Measurements from ENCODE around the gene DNAAF8. TPM values are rescaled to one million over a fixed set of nuclear protein-coding genes. Genes with fewer than 3 reads are reported as not detected.
"Not testable (repeated sequence)": the region's sequence is repeated elsewhere in the genome, so short reads cannot be mapped to it uniquely, and the experiment has no call there.

DNAAF8 gene
- total and polyA plus RNA-seq, 5 donors = 0.28 to 1.3 (median 0.43) TPM; not detected in 1

DNA sequence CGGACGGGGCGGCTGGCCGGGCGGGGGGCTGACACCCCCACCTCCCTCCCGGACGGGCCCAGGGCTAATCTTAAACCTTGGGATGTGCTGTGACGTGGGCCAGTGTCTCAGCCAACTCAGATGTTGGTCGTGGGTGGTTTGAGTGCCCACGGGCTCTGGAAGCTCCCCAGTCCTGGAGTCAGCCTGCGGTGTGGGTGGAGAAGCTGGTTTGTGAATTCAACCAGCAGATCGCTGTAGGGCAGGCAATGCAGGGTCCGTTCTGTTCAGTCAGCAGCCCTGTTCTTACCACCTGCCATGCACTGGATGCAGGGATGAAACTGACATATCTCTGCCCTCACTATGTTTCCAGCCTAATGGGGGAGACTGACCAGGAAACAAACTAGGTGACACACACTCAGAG, 40.7 kb downstream of the DNAAF8 start:
- intact Hi-C loops (cut with DNase I) = no loop called here
- H3K27me3 ChIP-seq (ENCODE audit: control insufficient read depth, insufficient read depth) = no peaks in the 10 kb centered on the region
- DNase-seq = peak in 1 of 3 donors; percentile 19
- no peak overlapping the region for H3K4me3 ChIP-seq (ENCODE audit: low read length)
- no peaks in the 10 kb centered on the region for H3K4me1 ChIP-seq (ENCODE audit: control insufficient read depth, insufficient read depth, low read length)
- H3K27ac ChIP-seq (ENCODE audit: low read length) = no peak overlapping the region
- no peaks in the 10 kb centered on the region for H3K9me3 ChIP-seq (ENCODE audit: control insufficient read depth, low read length)
- WGBS = 84% methylated on average over 13 of the region's 13 CpGs
- ATAC-seq = no peak

DNA sequence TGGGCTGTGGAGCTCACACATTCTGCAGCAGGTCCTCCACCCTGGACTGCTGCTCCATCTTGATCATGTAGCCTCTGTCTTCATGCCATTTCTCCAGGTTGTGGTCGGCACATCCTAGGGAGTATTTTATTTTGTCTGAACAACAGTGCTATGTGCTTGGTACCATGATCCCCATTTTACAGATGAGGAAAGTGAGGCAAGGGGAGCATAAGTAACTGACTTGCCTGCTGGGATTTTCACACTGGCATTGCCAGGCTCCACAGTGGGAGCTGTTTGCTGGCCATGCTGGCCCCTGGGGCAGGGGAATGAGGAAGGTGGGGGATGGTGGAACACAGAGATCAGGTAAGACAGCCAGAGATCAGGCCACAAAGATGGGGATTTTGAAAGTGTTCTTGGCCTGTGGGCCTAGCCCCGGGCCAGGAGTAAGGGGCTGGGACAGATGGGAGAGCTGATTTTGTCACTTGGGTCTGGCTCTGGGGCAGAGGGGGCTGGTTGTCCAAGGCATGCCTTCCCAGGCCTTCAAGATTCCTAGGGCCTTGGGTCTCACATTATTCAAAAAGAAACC, 41.9 kb downstream of the DNAAF8 start:
- Histone ChIP-seq H3K4me3 (ENCODE audit: low read length) (no peak overlapping the region), H3K27ac (ENCODE audit: low read length) (no peak overlapping the region), H3K4me1 (ENCODE audit: control insufficient read depth, insufficient read depth, low read length) (no peaks in the 10 kb centered on the region), H3K27me3 (ENCODE audit: control insufficient read depth, insufficient read depth) (no peaks in the 10 kb centered on the region), H3K9me3 (ENCODE audit: control insufficient read depth, low read length) (no peaks in the 10 kb centered on the region)
- ATAC-seq = no peak
- DNase-seq = no peak
- intact Hi-C loops (cut with DNase I) = no loop called here
- WGBS = 90% methylated on average over 2 of the region's 2 CpGs

DNA sequence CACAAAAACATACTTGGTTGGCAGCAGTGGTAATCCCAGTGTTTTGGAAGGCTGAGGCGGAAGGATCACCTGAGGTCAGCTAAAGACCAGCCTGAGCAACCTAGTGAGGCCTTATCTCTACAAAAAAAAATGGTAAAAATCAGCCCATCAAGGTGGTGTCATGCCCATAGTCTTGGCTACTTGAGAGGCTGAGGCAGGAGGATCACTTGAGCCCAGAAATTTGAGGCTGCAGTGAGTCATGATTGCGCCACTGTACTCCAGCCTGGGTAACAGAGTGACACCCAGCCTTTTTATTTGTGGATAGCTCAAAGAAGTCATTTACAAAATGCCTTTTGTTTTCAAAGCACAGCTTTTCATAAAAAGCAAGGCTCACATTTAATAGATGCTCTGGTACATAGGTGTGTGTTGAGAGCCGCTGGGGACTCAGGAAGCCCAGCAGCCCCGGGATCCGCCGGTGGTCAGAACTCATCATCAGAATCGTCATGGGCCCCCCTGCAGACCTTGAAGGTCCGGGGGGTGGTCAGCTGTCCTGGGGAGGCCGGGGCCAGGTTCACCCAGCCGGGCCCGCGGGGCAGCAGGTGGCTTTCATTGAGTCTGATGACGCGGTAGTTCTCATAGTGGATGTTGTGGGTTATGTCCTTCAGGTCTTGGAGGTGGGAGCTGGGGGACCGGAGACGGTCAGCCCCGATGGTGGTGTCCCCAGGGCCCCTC, 43.2 kb downstream of the DNAAF8 start:
- Histone ChIP-seq H3K4me1 (ENCODE audit: control insufficient read depth, insufficient read depth, low read length) (no peaks in the 10 kb centered on the region), H3K4me3 (ENCODE audit: low read length) (no peak overlapping the region), H3K27ac (ENCODE audit: low read length) (no peak overlapping the region), H3K9me3 (ENCODE audit: control insufficient read depth, low read length) (no peaks in the 10 kb centered on the region), H3K27me3 (ENCODE audit: control insufficient read depth, insufficient read depth) (no peaks in the 10 kb centered on the region)
- WGBS = 86% methylated on average over 17 of the region's 17 CpGs
- DNase-seq (no peak), ATAC-seq (no peak)
- intact Hi-C loops (cut with DNase I) = no loop called here

DNA sequence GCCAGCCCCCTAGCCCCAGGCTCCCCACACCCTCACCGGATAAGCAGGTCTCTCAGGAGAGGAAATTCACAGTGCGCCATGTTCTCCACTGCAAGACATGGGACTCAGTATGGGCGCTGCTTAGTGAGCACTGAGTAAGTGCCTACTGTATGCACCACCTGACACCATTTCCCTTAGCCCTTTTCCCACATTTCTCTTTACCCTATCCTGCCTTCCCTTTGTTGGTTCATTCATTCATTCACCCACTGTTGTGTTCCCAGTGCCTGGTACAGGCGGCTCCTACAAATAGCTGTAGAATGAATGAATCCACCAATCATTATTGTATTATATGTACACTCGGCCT, 43.7 kb downstream of the DNAAF8 start:
- ATAC-seq (no peak), DNase-seq (no peak)
- Histone ChIP-seq H3K27ac (ENCODE audit: low read length) (no peak overlapping the region), H3K27me3 (ENCODE audit: control insufficient read depth, insufficient read depth) (no peaks in the 10 kb centered on the region), H3K9me3 (ENCODE audit: control insufficient read depth, low read length) (no peaks in the 10 kb centered on the region), H3K4me1 (ENCODE audit: control insufficient read depth, insufficient read depth, low read length) (no peaks in the 10 kb centered on the region), H3K4me3 (ENCODE audit: low read length) (no peak overlapping the region)
- intact Hi-C loops (cut with DNase I) = no loop called here
- WGBS = 85% methylated on average over 5 of the region's 5 CpGs

DNA sequence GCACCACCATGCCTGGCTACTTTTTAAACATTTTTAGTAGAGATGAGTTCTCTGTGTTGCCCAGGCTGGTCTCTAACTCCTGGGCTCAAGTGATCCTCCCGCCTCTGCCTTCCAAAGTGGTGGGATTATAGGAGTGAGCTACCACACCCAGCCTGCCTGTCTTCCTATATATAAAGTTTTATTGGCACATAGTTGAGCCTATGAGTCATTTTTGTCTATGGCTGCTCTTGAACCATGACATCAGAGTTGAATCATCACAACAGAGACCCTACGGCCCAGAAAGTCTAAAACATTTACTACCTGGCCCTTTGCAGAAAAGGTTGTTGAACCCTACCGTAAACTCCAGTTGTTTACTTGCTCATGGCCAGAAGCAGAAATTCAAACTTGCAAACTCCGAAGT, 45.9 kb downstream of the DNAAF8 start:
- 81% methylated on average over 4 of the region's 4 CpGs for WGBS
- Histone ChIP-seq H3K4me1 (ENCODE audit: control insufficient read depth, insufficient read depth, low read length) (no peaks in the 10 kb centered on the region), H3K9me3 (ENCODE audit: control insufficient read depth, low read length) (no peaks in the 10 kb centered on the region), H3K27me3 (ENCODE audit: control insufficient read depth, insufficient read depth) (no peaks in the 10 kb centered on the region), H3K27ac (ENCODE audit: low read length) (no peak overlapping the region), H3K4me3 (ENCODE audit: low read length) (no peak overlapping the region)
- DNase-seq (no peak), ATAC-seq (no peak)
- intact Hi-C loops (cut with DNase I) = no loop called here

DNA sequence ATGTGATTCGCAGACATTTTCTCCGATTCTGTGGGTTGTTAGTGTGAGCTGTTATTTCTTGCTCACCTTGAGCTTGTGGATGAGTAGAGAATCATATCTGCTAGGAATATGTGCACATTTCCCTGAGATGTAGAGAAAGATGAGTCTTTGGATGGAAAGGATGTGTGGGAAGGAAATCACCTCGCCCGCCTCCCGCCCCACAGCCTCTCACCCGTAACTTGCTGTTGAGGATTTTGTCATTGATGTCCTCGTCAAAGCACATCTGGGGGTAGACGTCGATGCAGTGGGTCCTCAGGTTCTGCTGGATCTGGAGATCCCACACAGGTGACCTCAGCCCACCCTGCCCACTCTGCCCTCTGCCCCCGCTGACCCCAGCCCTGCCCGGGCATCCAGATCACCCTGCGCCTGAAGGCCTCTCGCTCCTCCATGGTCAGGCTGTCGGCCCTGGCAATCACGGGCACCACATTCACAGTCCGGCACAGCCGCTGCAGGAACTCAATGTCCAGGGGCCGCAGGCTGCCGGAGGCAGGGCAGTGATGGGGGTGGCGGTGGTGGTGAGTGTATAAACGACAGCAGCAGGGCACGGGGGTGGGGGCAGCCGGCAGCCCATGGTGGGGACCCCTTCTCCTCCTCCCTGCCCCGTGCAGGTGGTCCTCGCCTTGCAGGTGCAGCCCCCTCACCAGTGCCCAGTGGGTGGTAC, 49.1 kb downstream of the DNAAF8 start:
- intact Hi-C loops (cut with DNase I) = no loop called here
- WGBS = 86% methylated on average over 25 of the region's 25 CpGs

DNA sequence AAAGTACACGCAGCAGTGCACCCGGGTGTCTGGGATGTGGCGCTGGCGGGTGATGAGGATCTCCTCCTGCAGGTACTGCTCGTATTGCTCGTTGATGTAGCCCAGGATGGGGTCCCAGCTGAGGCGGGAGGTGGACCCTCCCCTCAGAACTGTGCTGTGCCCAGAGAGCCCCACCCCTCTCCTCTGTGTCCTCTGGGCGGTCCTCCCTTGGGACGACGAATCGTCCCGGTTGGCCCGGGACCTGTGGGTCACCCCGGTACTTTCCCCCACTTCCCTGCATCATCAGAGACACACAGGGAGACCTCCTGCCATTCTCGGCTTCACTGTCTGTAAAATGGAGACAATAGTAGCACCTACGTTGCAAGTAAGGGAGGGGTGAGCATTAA, 49.6 kb downstream of the DNAAF8 start:
- intact Hi-C loops (cut with DNase I) = no loop called here
- no peak for DNase-seq
- H3K27me3 ChIP-seq (ENCODE audit: control insufficient read depth, insufficient read depth) = no peaks in the 10 kb centered on the region
- H3K4me1 ChIP-seq (ENCODE audit: control insufficient read depth, insufficient read depth, low read length) = no peaks in the 10 kb centered on the region
- 71% methylated on average over 16 of the region's 16 CpGs for WGBS
- no peaks in the 10 kb centered on the region for H3K9me3 ChIP-seq (ENCODE audit: control insufficient read depth, low read length)
- no peak overlapping the region for H3K4me3 ChIP-seq (ENCODE audit: low read length)
- H3K27ac ChIP-seq (ENCODE audit: low read length) = no peak overlapping the region
- no peak for ATAC-seq

More for the DNA sequence above, 49.1 kb downstream of the DNAAF8 start:
- DNase-seq (no peak), ATAC-seq (no peak)
- Histone ChIP-seq H3K27me3 (ENCODE audit: control insufficient read depth, insufficient read depth) (no peaks in the 10 kb centered on the region), H3K4me3 (ENCODE audit: low read length) (no peak overlapping the region), H3K4me1 (ENCODE audit: control insufficient read depth, insufficient read depth, low read length) (no peaks in the 10 kb centered on the region), H3K27ac (ENCODE audit: low read length) (no peak overlapping the region), H3K9me3 (ENCODE audit: control insufficient read depth, low read length) (no peaks in the 10 kb centered on the region)

DNA sequence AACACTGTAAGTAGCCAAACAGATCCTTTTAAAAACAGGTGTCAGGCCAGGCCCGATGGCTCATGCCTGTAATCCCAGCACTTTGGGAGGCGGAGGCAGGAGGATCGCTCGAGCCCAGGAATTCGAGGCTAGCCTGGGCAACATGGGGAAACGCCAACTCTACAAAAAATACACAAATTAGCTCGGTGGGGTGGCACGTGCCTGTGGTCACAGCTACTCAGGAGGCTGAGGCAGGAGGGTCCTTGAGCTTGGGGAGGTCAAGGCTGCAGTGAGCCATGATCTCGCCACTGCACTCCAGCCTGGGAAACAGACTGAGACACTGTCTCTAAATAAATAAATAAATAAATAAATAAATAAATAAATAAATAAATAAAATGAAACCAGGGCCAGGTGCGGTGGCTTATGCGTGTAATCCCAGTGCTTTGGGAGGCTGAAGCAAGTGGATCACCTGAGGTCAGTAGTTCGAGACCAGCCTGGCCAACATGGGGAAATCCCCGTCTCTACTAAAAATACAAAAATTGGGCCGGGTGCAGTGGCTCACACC, 50.2 kb downstream of the DNAAF8 start:
- DNase-seq; H3K27me3 ChIP-seq (ENCODE audit: control insufficient read depth, insufficient read depth); H3K4me3 ChIP-seq (ENCODE audit: low read length); intact Hi-C loops (cut with DNase I); H3K9me3 ChIP-seq (ENCODE audit: control insufficient read depth, low read length); ATAC-seq; H3K4me1 ChIP-seq (ENCODE audit: control insufficient read depth, insufficient read depth, low read length); H3K27ac ChIP-seq (ENCODE audit: low read length): not testable (repeated sequence)
- 88% methylated on average over 14 of the region's 14 CpGs for WGBS

DNA sequence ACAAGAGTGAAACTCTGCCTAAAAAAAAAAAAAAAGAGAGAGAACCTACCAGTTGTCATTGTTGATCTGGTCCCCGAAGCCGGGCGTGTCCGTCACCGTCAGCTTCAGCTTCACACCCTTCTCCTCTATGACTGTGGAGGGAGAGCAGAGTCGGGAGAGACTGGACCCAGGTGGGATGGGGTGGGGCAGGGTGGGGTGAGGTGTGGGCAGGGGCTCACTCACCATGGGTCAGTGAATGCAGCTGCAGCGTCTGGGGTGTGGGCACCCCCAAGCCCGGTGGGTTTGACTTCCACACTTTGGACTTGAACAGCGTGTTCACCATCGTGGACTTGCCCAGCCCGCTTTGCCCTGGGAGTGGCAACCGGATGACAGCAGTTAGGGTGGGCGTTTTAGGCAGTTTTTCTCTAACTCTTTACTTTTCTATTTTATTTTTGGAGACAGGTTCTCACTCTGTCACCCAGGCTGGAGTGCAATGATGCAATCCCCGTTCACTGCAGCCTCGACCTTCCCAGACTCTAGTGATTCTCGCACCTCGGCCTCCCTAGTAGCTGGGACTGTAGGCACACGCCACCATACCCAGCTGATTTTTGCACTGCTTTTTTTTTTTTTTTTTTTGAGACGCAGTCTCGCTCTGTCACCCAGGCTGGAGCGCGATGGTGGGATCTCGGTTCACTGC, 51.6 kb downstream of the DNAAF8 start:
- H3K27me3 ChIP-seq (ENCODE audit: control insufficient read depth, insufficient read depth) = no peaks in the 10 kb centered on the region
- no peak for DNase-seq
- H3K4me3 ChIP-seq (ENCODE audit: low read length) = no peak overlapping the region
- no peaks in the 10 kb centered on the region for H3K4me1 ChIP-seq (ENCODE audit: control insufficient read depth, insufficient read depth, low read length)
- no peak for ATAC-seq
- no peaks in the 10 kb centered on the region for H3K9me3 ChIP-seq (ENCODE audit: control insufficient read depth, low read length)
- WGBS = 91% methylated on average over 23 of the region's 23 CpGs
- intact Hi-C loops (cut with DNase I) = no loop called here
- no peak overlapping the region for H3K27ac ChIP-seq (ENCODE audit: low read length)

DNA sequence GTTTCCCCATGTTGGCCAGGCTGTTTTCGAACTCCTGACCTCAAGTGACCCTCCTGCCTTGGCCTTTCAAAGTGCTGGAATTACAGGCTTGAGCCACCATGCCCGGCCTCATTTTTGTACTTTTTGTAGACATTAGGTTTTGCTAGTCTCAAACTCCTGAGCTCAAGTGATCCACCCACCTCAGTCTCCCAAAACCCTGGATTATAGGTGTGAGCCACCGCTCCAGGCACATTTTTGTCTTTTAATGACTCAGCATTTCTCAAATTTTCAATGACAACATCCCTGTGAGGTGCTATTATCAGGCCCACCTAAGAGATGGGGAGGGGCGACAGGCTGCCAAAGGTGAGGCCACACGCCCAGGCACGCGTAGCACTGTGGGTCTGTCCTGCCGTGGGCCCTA, 52.7 kb downstream of the DNAAF8 start:
- peak in 1 of 2 donors; percentile 12 for ATAC-seq
- WGBS = 95% methylated on average over 8 of the region's 8 CpGs

More for the DNA sequence above, 52.7 kb downstream of the DNAAF8 start:
- DNase-seq = peak in 1 of 3 donors; percentile 18
- no peaks in the 10 kb centered on the region for H3K9me3 ChIP-seq (ENCODE audit: control insufficient read depth, low read length)
- no peak overlapping the region for H3K4me3 ChIP-seq (ENCODE audit: low read length)
- H3K27me3 ChIP-seq (ENCODE audit: control insufficient read depth, insufficient read depth) = no peaks in the 10 kb centered on the region
- no peak overlapping the region for H3K27ac ChIP-seq (ENCODE audit: low read length)
- intact Hi-C loops (cut with DNase I) = no loop called here
- no peaks in the 10 kb centered on the region for H3K4me1 ChIP-seq (ENCODE audit: control insufficient read depth, insufficient read depth, low read length)
